Measurements from ENCODE around the gene SKAP1.

SKAP1 gene

GRCh38 chr17:48385319-48385718 is 44.7 kb downstream of the SKAP1 start:
- TF ChIP-seq CTCF (IDR thresholded peaks at IDR 0.05; ENCODE audit: low read depth, low read length), result no peak
- no peak for DNase-seq
- H3K36me3 ChIP-seq, result no peaks in the 10 kb centered on the region
- peaks cover 74% of the 10 kb centered on the region for H3K27me3 ChIP-seq
- no peaks in the 10 kb centered on the region; the same call in 1 of the 2 replicates for H3K9me3 ChIP-seq
- no peaks in the 10 kb centered on the region for H3K4me1 ChIP-seq
- H3K4me3 ChIP-seq (ENCODE audit: low read depth, low read length), result no peak overlapping the region

GRCh38 chr17:48384164-48384563 is 45.9 kb downstream of the SKAP1 start:
- Histone ChIP-seq H3K4me1 (no peaks in the 10 kb centered on the region), H3K27me3 (peaks cover 73% of the 10 kb centered on the region), H3K9me3 (no peaks in the 10 kb centered on the region; the same call in 1 of the 2 replicates), H3K4me3 (ENCODE audit: low read depth, low read length) (no peak overlapping the region), H3K36me3 (no peaks in the 10 kb centered on the region)
- DNase-seq, result no peak
- TF ChIP-seq CTCF (IDR thresholded peaks at IDR 0.05; ENCODE audit: low read depth, low read length), result no peak

GRCh38 chr17:48382989-48383388 is 47.0 kb downstream of the SKAP1 start:
- no peak overlapping the region for H3K4me3 ChIP-seq (ENCODE audit: low read depth, low read length)
- H3K27me3 ChIP-seq, result peaks cover 77% of the 10 kb centered on the region
- no peaks in the 10 kb centered on the region; the same call in 1 of the 2 replicates for H3K9me3 ChIP-seq
- H3K36me3 ChIP-seq, result no peaks in the 10 kb centered on the region
- DNase-seq, result no peak
- H3K4me1 ChIP-seq, result no peaks in the 10 kb centered on the region
- no peak for TF ChIP-seq CTCF (IDR thresholded peaks at IDR 0.05; ENCODE audit: low read depth, low read length)

GRCh38 chr17:48378708-48379392 is 51.2 kb downstream of the SKAP1 start:
- Histone ChIP-seq H3K4me1 (no peaks in the 10 kb centered on the region), H3K9me3 (no peaks in the 10 kb centered on the region; the same call in 1 of the 2 replicates), H3K27me3 (peaks cover 64% of the 10 kb centered on the region), H3K4me3 (ENCODE audit: low read depth, low read length) (no peak overlapping the region), H3K36me3 (no peaks in the 10 kb centered on the region)
- no peak for DNase-seq
- TF ChIP-seq CTCF (IDR thresholded peaks at IDR 0.05; ENCODE audit: low read depth, low read length), result no peak

- Histone ChIP-seq H3K4me1 (no peaks in the 10 kb centered on the region), H3K27me3 (peaks cover 62% of the 10 kb centered on the region), H3K4me3 (ENCODE audit: low read depth, low read length) (no peak overlapping the region), H3K9me3 (no peaks in the 10 kb centered on the region; the same call in 1 of the 2 replicates), H3K36me3 (no peaks in the 10 kb centered on the region)
- no peak for DNase-seq
- no peak for TF ChIP-seq CTCF (IDR thresholded peaks at IDR 0.05; ENCODE audit: low read depth, low read length)
These were observed 51.8 kb downstream of the SKAP1 start for GRCh38 chr17:48378238-48378637.

- H3K4me1 ChIP-seq, result no peaks in the 10 kb centered on the region
- H3K27me3 ChIP-seq, result peaks cover 60% of the 10 kb centered on the region
- DNase-seq, result no peak
- H3K4me3 ChIP-seq (ENCODE audit: low read depth, low read length), result no peak overlapping the region
- H3K36me3 ChIP-seq, result no peaks in the 10 kb centered on the region
- no peaks in the 10 kb centered on the region for H3K9me3 ChIP-seq
- TF ChIP-seq CTCF (IDR thresholded peaks at IDR 0.05; ENCODE audit: low read depth, low read length), result no peak
These were observed 53.2 kb downstream of the SKAP1 start for GRCh38 chr17:48376682-48377325.

All from BE2C (cell line).